Loucy (cell line): ENCODE results near the gene TAS2R41.

Experiments used
- CTCF ChIP-seq: fragments of 200-600 bp; sonication (generic); conservative IDR thresholded peaks from 2 replicates; pipeline ENCODE4 v1.5.1; 2014; ENCODE audit warnings: mild to moderate bottlenecking, antibody characterized with exemption, low read length
- EZH2phosphoT487 ChIP-seq: fragments of 200-600 bp; IDR thresholded peaks from 2 replicates; pipeline ENCODE4 v1.6.1; 2018; ENCODE audit warnings: antibody characterized with exemption, mild to moderate bottlenecking, moderate library complexity, borderline replicate concordance

- TF ChIP-seq EZH2phosphoT487 (no peak), CTCF (no peak)
These were observed 26.7 kb downstream of the TAS2R41 start for GRCh38 chr7:143504215-143504936.
